ENCODE data around the gene PLD4. TPM values are rescaled to one million over a fixed set of nuclear protein-coding genes. Genes with fewer than 3 reads are reported as not detected.

The PLD4 gene
- total RNA-seq, 4 donors from 2014 or later, result 1.3 to 10.9 TPM; not detected in 2

DNA sequence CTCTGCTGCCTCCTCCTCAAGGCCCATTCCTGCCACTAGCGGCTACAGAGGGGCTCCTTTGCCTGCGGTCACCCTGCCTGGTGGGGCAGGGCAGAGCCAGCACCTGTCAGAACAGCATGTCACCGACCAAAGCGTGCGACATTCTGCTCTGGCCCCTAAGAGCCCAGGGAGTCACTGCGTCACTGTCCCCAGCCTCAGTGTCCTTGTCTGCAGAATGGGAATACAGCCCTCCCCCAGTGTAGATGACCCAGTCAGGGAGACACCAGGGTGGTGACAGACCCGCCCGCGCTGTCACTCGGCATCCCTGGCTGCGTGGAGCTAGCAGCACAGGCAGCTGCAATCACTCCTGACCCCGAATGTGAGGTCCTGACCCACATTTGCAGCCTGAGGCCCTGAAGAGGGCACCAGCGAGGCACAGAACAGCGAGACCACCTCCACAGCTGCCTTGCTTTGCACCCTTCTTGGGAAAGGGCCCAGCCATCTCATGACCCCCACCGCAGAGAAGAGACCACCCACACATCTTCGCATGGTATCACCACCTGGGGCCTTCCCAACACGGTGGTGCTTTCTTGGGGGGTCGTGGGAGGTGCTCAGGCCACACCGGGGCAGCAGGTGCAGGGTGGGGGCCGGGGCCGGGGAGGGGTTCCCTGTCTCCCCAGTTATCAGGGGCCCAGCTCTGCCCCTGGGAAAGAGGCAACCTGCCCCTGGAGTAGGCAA is 51.0 kb downstream of the PLD4 start:
- H3K27ac ChIP-seq, result peak overlapping the region; percentile 7 to 95
- peaks cover 30 to 53% of the 10 kb centered on the region in 2 donors for H3K4me1 ChIP-seq
- no peak for DNase-seq

DNA sequence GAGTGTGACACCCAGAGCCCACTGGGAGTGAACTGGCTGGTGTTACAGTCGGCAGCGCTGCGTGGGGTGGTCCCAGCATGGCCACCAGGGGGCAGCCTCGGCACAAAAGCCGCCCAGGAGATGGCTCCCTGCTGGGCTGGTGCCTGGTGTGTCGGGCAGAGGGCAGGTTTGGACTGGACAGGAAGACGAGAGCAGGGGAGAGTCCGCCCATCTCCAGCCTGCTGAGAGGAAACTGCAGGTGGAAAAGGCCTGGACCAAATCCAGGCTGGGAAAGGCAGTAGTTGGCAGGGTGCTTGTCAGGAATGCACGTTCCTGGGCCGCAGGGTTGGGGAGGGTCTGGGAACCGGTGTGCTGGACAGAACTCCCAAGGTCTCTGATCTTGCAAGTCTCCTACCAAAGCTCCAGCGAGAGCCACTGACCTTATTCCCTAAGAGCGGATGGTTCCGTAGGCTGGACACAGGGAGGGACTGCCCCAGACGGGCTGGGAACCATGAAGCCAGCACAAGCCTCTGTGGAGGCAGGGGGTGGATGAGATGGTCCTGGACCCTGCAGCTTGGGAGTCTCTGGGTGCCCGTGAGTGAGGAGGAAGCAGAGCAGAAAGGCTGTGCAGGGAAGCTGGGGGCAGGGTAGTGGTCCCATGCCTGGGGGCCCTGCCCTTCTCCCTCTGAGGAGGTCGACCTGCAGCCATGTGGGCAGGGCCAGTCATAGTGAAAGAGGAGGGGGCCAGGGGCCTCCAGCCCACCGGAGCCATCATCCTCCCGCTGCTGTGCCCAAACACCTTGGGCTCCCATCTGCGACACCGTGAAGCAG is 51.7 kb downstream of the PLD4 start:
- Histone ChIP-seq H3K9me3 (no peaks in the 10 kb centered on the region), H3K4me3 (no peak overlapping the region), H3K4me1 (peaks cover 25 to 53% of the 10 kb centered on the region in 2 donors), H3K27me3 (no peaks in the 10 kb centered on the region), H3K27ac (peak overlapping the region; percentile 7 to 95), H3K36me3 (no peaks in the 10 kb centered on the region)
- DNase-seq, result peak; percentile 78 to 79
- TF ChIP-seq POLR2A (IDR thresholded peaks at IDR 0.05), result no peak
- TF ChIP-seq CTCF (IDR thresholded peaks at IDR 0.05), result peak; percentile 83 to 90 (median 87)
- intact Hi-C loops (cut with DNase I; ENCODE audit: low total_unique reads), result loop anchor here (5.0 kb wide), 1 partner anchor 46 kb away; the partner anchor contains the start of gene CDCA4

More for the DNA sequence above, 51.0 kb downstream of the PLD4 start:
- Histone ChIP-seq H3K9me3 (no peaks in the 10 kb centered on the region), H3K27me3 (no peaks in the 10 kb centered on the region), H3K36me3 (no peaks in the 10 kb centered on the region), H3K4me3 (no peak overlapping the region)
- TF ChIP-seq CTCF (IDR thresholded peaks at IDR 0.05) (no peak), POLR2A (IDR thresholded peaks at IDR 0.05) (no peak)
- intact Hi-C loops (cut with DNase I; ENCODE audit: low total_unique reads), result loop anchor here (5.0 kb wide), 1 partner anchor 47 kb away; the partner anchor contains the start of gene CDCA4

- intact Hi-C loops (cut with DNase I; ENCODE audit: low total_unique reads), result loop anchor here (5.0 kb wide), 1 partner anchor 45 kb away; the partner anchor contains the start of gene CDCA4
- peaks cover 23 to 46% of the 10 kb centered on the region in 2 donors for H3K4me1 ChIP-seq
- no peaks in the 10 kb centered on the region for H3K9me3 ChIP-seq
- peak overlapping the region; percentile 33 to 52 for H3K4me3 ChIP-seq
- H3K27ac ChIP-seq, result no peak overlapping the region
- DNase-seq, result no peak
- no peak for TF ChIP-seq POLR2A (IDR thresholded peaks at IDR 0.05)
- TF ChIP-seq CTCF (IDR thresholded peaks at IDR 0.05), result no peak
- H3K36me3 ChIP-seq, result no peaks in the 10 kb centered on the region
- no peaks in the 10 kb centered on the region for H3K27me3 ChIP-seq
Measured at GRCh38 chr14:104977008-104977680, 52.5 kb downstream of the PLD4 start.

GRCh38 chr14:104977681-104978653 is 53.3 kb downstream of the PLD4 start, which contains the start of gene AHNAK2:
Gene AHNAK2 (minus strand): TSS chr14:104978374. CDS start chr14:104978237, 137 bp downstream.
- Histone ChIP-seq H3K36me3 (no peaks in the 10 kb centered on the region), H3K4me3 (peak within 1 kb of the TSS; percentile 33 to 52), H3K27ac (peak within 1 kb of the TSS; percentile 7 to 38), H3K4me1 (peaks cover 15 to 46% of the 10 kb centered on the region in 2 donors), H3K9me3 (no peaks in the 10 kb centered on the region), H3K27me3 (no peaks in the 10 kb centered on the region)
- TF ChIP-seq CTCF (IDR thresholded peaks at IDR 0.05) (no peak), POLR2A (IDR thresholded peaks at IDR 0.05) (peak; percentile 36 to 40)
- peak; percentile 62 to 74 for DNase-seq
- intact Hi-C loops (cut with DNase I; ENCODE audit: low total_unique reads), result loop anchor here (5.0 kb wide), 1 partner anchor 44 kb away; the partner anchor contains the start of gene CDCA4

Data from uterus (tissue), 4 donors.